Left cardiac atrium (tissue), 4 donors: Measurements from ENCODE around the gene GNPAT. TPM values are rescaled to one million over a fixed set of nuclear protein-coding genes. Genes with fewer than 3 reads are reported as not detected.

Source experiments
- ATAC-seq, 2 donors: fragments of 200-7000 bp; cut with Tn5 transposase; one replicate each; pipeline ENCODE4 v1.9.1; 2020; ENCODE audit warnings: mild to moderate bottlenecking in 2 of 2, moderate library complexity in 2 of 2
- DNase-seq: peaks from one replicate; pipeline ENCODE4 v3.0.0-alpha.2; 2020
- intact Hi-C, 2 donors: fragments of 100-400 bp; cut with DNase I; formaldehyde crosslinking; loops; one replicate each; pipeline versions ENCODE4 v1.14.1 to v1.15.1; 2022 to 2023
- long read RNA-seq: library from polyadenylated mRNA; unstranded; transcript quantifications from one replicate; pipeline ENCODE4 v2.0.0, GENCODE V29; 2021
- total RNA-seq, 2 donors: library from RNA; stranded (reverse); fragmentation: NEBNext Ultra II Directional; extraction: Animal tissue kit (Norgen Biotek cat#: 25700); gene quantifications; one replicate each; pipeline ENCODE4 v1.2.1, GENCODE V29; 2021
- donor health status: DM: no; HTN: yes; CAD: no.
- donor health status: DM: no; HTN: yes; CAD: no; lungs with severe emphysema.
- donor health status: DM: yes; HTN: yes; CAD: no.
- donor health status: Dilated cardiomyopathy.

The GNPAT gene
- total RNA-seq: 10 to 100 TPM; 43.7 to 46.8 TPM
- long read RNA-seq, transcript GNPAT-201 (16 exons, 2,643 nt): major isoform, 180 of 214 reads
- long read RNA-seq, partial matches to known transcripts: 4 of 214 reads
- long read RNA-seq, other reads (novel, unspliced or antisense): 30 of 214 reads

GRCh38 chr1:231240883-231241735 lies at the start of gene GNPAT:
Gene GNPAT, plus strand, starts transcription at chr1:231241212. Its CDS starts 167 bp downstream, at chr1:231241379.
- intact Hi-C loops: no loop called here
- DNase-seq (peak; percentile 94), ATAC-seq (peak; percentile 99)

GRCh38 chr1:231192620-231193163 lies 48.3 kb upstream of the GNPAT start:
- intact Hi-C loops: no loop called here
- ATAC-seq (peak; percentile 89 to 92), DNase-seq (peak; percentile 56)

GRCh38 chr1:231193710-231194340 lies 47.2 kb upstream of the GNPAT start:
- DNase-seq (no peak), ATAC-seq (no peak)
- intact Hi-C loops: no loop called here

- no peak for DNase-seq
- intact Hi-C loops: no loop called here
- ATAC-seq: no peak
Measured at GRCh38 chr1:231194476-231194842, 46.6 kb upstream of the GNPAT start.

GRCh38 chr1:231194843-231195516 lies 46.0 kb upstream of the GNPAT start:
- intact Hi-C loops: no loop called here
- no peak for ATAC-seq
- DNase-seq: no peak

GRCh38 chr1:231196307-231196706 lies 44.7 kb upstream of the GNPAT start:
- DNase-seq (no peak), ATAC-seq (no peak)
- intact Hi-C loops: no loop called here

GRCh38 chr1:231196728-231197127 lies 44.3 kb upstream of the GNPAT start:
- no peak for ATAC-seq
- intact Hi-C loops: no loop called here

GRCh38 chr1:231199868-231200267 lies 41.1 kb upstream of the GNPAT start:
- intact Hi-C loops: loop anchor here in 1 of 2 donors (10.0 kb wide), 1 partner anchor 415 kb away; no protein-coding TSS in a partner anchor
- no peak for DNase-seq
- ATAC-seq: no peak

More at GRCh38 chr1:231196728-231197127, 44.3 kb upstream of the GNPAT start:
- no peak for DNase-seq

- ATAC-seq (peak in 1 of 2 donors; percentile 11), DNase-seq (no peak)
- intact Hi-C loops: loop anchor here in 1 of 2 donors (10.0 kb wide), 1 partner anchor 416 kb away; no protein-coding TSS in a partner anchor
Measured at GRCh38 chr1:231200388-231201031, 40.5 kb upstream of the GNPAT start.

GRCh38 chr1:231201375-231201978 lies 39.5 kb upstream of the GNPAT start:
- ATAC-seq (no peak), DNase-seq (no peak)
- intact Hi-C loops: loop anchor here in 1 of 2 donors (10.0 kb wide), 1 partner anchor 417 kb away; no protein-coding TSS in a partner anchor

- intact Hi-C loops: loop anchor here in 1 of 2 donors (10.0 kb wide), 1 partner anchor 417 kb away; no protein-coding TSS in a partner anchor
- DNase-seq (no peak), ATAC-seq (peak in 1 of 2 donors; percentile 40)
Measured at GRCh38 chr1:231201979-231202633, 38.9 kb upstream of the GNPAT start.

- intact Hi-C loops: loop anchor here in 1 of 2 donors (10.0 kb wide), 1 partner anchor 419 kb away; no protein-coding TSS in a partner anchor
- DNase-seq: no peak
Measured at GRCh38 chr1:231203259-231204057, 37.6 kb upstream of the GNPAT start.

GRCh38 chr1:231206856-231207255 lies 34.2 kb upstream of the GNPAT start:
- intact Hi-C loops: loop anchor here in 1 of 2 donors (10.0 kb wide), 1 partner anchor 422 kb away; no protein-coding TSS in a partner anchor
- DNase-seq (no peak), ATAC-seq (no peak)

More at GRCh38 chr1:231203259-231204057, 37.6 kb upstream of the GNPAT start:
- peak in 1 of 2 donors; percentile 36 for ATAC-seq

GRCh38 chr1:231207437-231207836 lies 33.6 kb upstream of the GNPAT start:
- DNase-seq (no peak), ATAC-seq (no peak)

GRCh38 chr1:231208980-231209379 lies 32.0 kb upstream of the GNPAT start:
- DNase-seq (no peak), ATAC-seq (no peak)
- intact Hi-C loops: loop anchor here in 1 of 2 donors (10.0 kb wide), 1 partner anchor 424 kb away; no protein-coding TSS in a partner anchor

More at GRCh38 chr1:231207437-231207836, 33.6 kb upstream of the GNPAT start:
- intact Hi-C loops: loop anchor here in 1 of 2 donors (10.0 kb wide), 1 partner anchor 423 kb away; no protein-coding TSS in a partner anchor

GRCh38 chr1:231209531-231209930 lies 31.5 kb upstream of the GNPAT start:
- intact Hi-C loops: loop anchor here in 1 of 2 donors (10.0 kb wide), 1 partner anchor 425 kb away; no protein-coding TSS in a partner anchor
- DNase-seq (no peak), ATAC-seq (no peak)
